Hematopoietic multipotent progenitor cell treated with erythropoietin and hydrocortisone succinate and interleukin-3 and kit ligand, for 17 days (in vitro differentiated cells): ENCODE measurements around the gene FMNL3.
A peak's percentile ranks its signal among the peaks of the same experiment; 100 is the strongest.
"Not testable (repeated sequence)": the region's sequence is repeated elsewhere in the genome, so short reads cannot be mapped to it uniquely, and the experiment has no call there.

Source experiments
- DNase-seq: peaks from one replicate; pipeline ENCODE4 v3.0.0-alpha.2; 2015; ENCODE audit warnings: low spot score

FMNL3 gene

GRCh38 chr12:49632401-49632800 lies 74.8 kb downstream of the FMNL3 start:
- DNase-seq, result no peak

GRCh38 chr12:49631336-49631907 lies 75.8 kb downstream of the FMNL3 start:
- DNase-seq, result no peak

- DNase-seq, result no peak
Measured at GRCh38 chr12:49627752-49628360, 79.3 kb downstream of the FMNL3 start.

- DNase-seq, result no peak
Measured at GRCh38 chr12:49626836-49627235, 80.4 kb downstream of the FMNL3 start.

- no peak for DNase-seq
Measured at GRCh38 chr12:49626169-49626835, 80.9 kb downstream of the FMNL3 start.

GRCh38 chr12:49624921-49625577 lies 82.2 kb downstream of the FMNL3 start:
- DNase-seq, result no peak

- peak; percentile 83 for DNase-seq
Measured at GRCh38 chr12:49623142-49623904, 83.9 kb downstream of the FMNL3 start, which contains the start of gene PRPF40B. Gene PRPF40B, plus strand, starts transcription at chr12:49623561. Its CDS starts 30 bp downstream, at chr12:49623591.

GRCh38 chr12:49622501-49623141 lies 84.6 kb downstream of the FMNL3 start:
- no peak for DNase-seq

GRCh38 chr12:49621651-49622500 lies 85.3 kb downstream of the FMNL3 start:
- DNase-seq, result no peak

- DNase-seq, result no peak
Measured at GRCh38 chr12:49619286-49619685, 87.9 kb downstream of the FMNL3 start.

GRCh38 chr12:49618576-49618975 lies 88.6 kb downstream of the FMNL3 start:
- DNase-seq, result no peak

GRCh38 chr12:49616533-49617219 lies 90.5 kb downstream of the FMNL3 start:
- DNase-seq, result no peak

- no peak for DNase-seq
Measured at GRCh38 chr12:49615725-49616124, 91.5 kb downstream of the FMNL3 start.

GRCh38 chr12:49612210-49612609 lies 95.0 kb downstream of the FMNL3 start:
- DNase-seq, result no peak

GRCh38 chr12:49610785-49611184 lies 96.4 kb downstream of the FMNL3 start:
- DNase-seq, result not testable (repeated sequence)

- no peak for DNase-seq
Measured at GRCh38 chr12:49609875-49610154, 97.4 kb downstream of the FMNL3 start.

- no peak for DNase-seq
Measured at GRCh38 chr12:49609059-49609874, 97.9 kb downstream of the FMNL3 start.

- DNase-seq, result not testable (repeated sequence)
Measured at GRCh38 chr12:49605539-49605938, 101.7 kb downstream of the FMNL3 start, which contains the start of gene FAM186B. Gene FAM186B, minus strand, starts transcription at chr12:49605639. Its CDS starts 162 bp downstream, at chr12:49605477.

- no peak for DNase-seq
Measured at GRCh38 chr12:49604856-49605255, 102.3 kb downstream of the FMNL3 start.
